ENCODE results near the gene TRIM32.

DNA sequence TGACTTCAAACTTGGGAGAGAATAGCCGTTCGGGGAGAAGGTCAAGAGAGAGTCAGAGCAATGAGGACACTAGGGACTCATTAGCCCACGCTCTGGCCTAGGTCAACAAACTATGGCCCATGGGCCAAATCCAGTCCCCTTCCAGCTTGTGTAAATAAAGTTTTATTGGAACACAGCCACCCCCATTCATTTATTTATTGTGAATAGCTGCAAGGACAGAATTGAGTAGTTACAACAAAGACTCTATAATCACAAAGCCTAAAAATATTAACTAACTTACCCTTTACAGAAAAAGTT is 33.1 kb upstream of the TRIM32 start:
- TF ChIP-seq, protein P1, sequence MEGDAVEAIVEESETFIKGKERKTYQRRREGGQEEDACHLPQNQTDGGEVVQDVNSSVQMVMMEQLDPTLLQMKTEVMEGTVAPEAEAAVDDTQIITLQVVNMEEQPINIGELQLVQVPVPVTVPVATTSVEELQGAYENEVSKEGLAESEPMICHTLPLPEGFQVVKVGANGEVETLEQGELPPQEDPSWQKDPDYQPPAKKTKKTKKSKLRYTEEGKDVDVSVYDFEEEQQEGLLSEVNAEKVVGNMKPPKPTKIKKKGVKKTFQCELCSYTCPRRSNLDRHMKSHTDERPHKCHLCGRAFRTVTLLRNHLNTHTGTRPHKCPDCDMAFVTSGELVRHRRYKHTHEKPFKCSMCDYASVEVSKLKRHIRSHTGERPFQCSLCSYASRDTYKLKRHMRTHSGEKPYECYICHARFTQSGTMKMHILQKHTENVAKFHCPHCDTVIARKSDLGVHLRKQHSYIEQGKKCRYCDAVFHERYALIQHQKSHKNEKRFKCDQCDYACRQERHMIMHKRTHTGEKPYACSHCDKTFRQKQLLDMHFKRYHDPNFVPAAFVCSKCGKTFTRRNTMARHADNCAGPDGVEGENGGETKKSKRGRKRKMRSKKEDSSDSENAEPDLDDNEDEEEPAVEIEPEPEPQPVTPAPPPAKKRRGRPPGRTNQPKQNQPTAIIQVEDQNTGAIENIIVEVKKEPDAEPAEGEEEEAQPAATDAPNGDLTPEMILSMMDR (IDR thresholded peaks at IDR 0.05; ENCODE audit: insufficient read depth, low read depth, low read length), result no peak
- no peak for TF ChIP-seq EZH2 (IDR thresholded peaks at IDR 0.05; ENCODE audit: insufficient read depth, low read length)

All from astrocyte (in vitro differentiated cells and primary cell).